GM12878 (cell line): ENCODE results near the gene MROH7. TPM values are rescaled to one million over a fixed set of nuclear protein-coding genes. Genes with fewer than 3 reads are reported as not detected.

Experiments used
- ATAC-seq: fragments of 200-7000 bp; cut with Tn5 transposase; 3 replicates; pipeline ENCODE4 v1.9.1; 2020; ENCODE audit warnings: mild to moderate bottlenecking, moderate library complexity
- BruUV-seq: library from RNA; stranded (reverse); fragments of 400-500 nt; replicated peaks from 2 replicates; lab custom pipeline; 2021; lab: Mats Ljungman, UMichigan
- CTCF ChIA-PET: fragments of 300-600 bp; sonication (Branson Sonifier 250); formaldehyde crosslinking; extraction: SDS; loops from one replicate; lab custom pipeline; 2021; ENCODE audit warnings: inconsistent platforms; lab: Yijun Ruan, JAX
- POLR2A ChIA-PET: fragments of 350-600 bp; formaldehyde crosslinking; extraction: SDS; loops from one replicate; lab custom pipeline; 2021; ENCODE audit warnings: inconsistent platforms; lab: Charles Lee
- RAD21 ChIA-PET: fragments of 300-600 bp; sonication (Branson Sonifier 250); formaldehyde crosslinking; loops from one replicate; lab custom pipeline; 2023; ENCODE audit warnings: antibody characterized with exemption; ENCODE audit not compliant: unreplicated experiment; lab: Charles Lee
- SMC1A ChIA-PET: fragments of 300-600 bp; sonication (Branson Sonifier 250); formaldehyde crosslinking; loops from one replicate; lab custom pipeline; 2023; ENCODE audit not compliant: unreplicated experiment, uncharacterized antibody; lab: Charles Lee
- DNase-seq: peaks from one replicate; pipeline ENCODE4 v3.0.0-alpha.2; 2011; ENCODE audit warnings: low read depth, low spot score
- FAIRE-seq: peaks from 3 replicates; lab custom pipeline; 2011; peaks lifted over from hg19 to GRCh38; lab: Jason Lieb, UNC
- H2AFZ ChIP-seq: 2 replicates; pipeline ENCODE4 v1.6.0; 2011; ENCODE audit warnings: low read depth, low read length, control low read depth; ENCODE audit not compliant: control insufficient read depth
- H3K27ac ChIP-seq: 2 replicates; pipeline ENCODE4 v1.5.1; 2011; ENCODE audit warnings: control low read depth; ENCODE audit not compliant: control insufficient read depth, insufficient read depth
- H3K27me3 ChIP-seq, 2 experiments: replicated peaks in 1 of 2; 2 replicates each; pipeline versions ENCODE4 v1.6.0 to v1.6.1; 2011; ENCODE audit warnings: low read length in 1 of 2; ENCODE audit not compliant: control insufficient read depth in 2 of 2, insufficient read depth in 2 of 2
- H3K36me3 ChIP-seq, 2 experiments: 2 replicates each; pipeline ENCODE4 v1.5.1; 2011; ENCODE audit warnings: low read length in 1 of 2; ENCODE audit not compliant: control insufficient read depth in 2 of 2, insufficient read depth in 2 of 2
- H3K4me1 ChIP-seq: 2 replicates; pipeline ENCODE4 v1.6.1; 2011; ENCODE audit warnings: mild to moderate bottlenecking, low read length, moderate library complexity, mixed read lengths; ENCODE audit not compliant: control insufficient read depth, insufficient read depth
- H3K4me2 ChIP-seq: 2 replicates; pipeline ENCODE4 v1.6.0; 2011; ENCODE audit warnings: control low read depth; ENCODE audit not compliant: control insufficient read depth, insufficient read depth
- H3K4me3 ChIP-seq: fragments of 200-600 bp; sonication (generic); 2 replicates; pipeline ENCODE4 v1.5.1; 2016
- H3K79me2 ChIP-seq: 2 replicates; pipeline ENCODE4 v1.6.0; 2011; ENCODE audit warnings: low read length; ENCODE audit not compliant: control insufficient read depth, insufficient read depth
- H3K9ac ChIP-seq: 2 replicates; pipeline ENCODE4 v1.8.0; 2011; ENCODE audit warnings: low read length, control low read depth, mixed read lengths; ENCODE audit not compliant: control insufficient read depth, insufficient read depth
- H3K9me3 ChIP-seq: replicated peaks from 3 replicates; pipeline ENCODE4 v1.5.1; 2011; ENCODE audit warnings: mild to moderate bottlenecking, low read length; ENCODE audit not compliant: control insufficient read depth, insufficient read depth
- H4K20me1 ChIP-seq: 2 replicates; pipeline ENCODE4 v1.6.0; 2011; ENCODE audit not compliant: control insufficient read depth, insufficient read depth
- ATF3 ChIP-seq: IDR thresholded peaks from 2 replicates; pipeline ENCODE4 v1.6.1; 2011; ENCODE audit warnings: low read depth, mild to moderate bottlenecking, low read length, moderate library complexity, borderline replicate concordance; ENCODE audit errors: extremely low read depth
- BCL11A ChIP-seq: IDR thresholded peaks from 2 replicates; pipeline ENCODE4 v1.6.1; 2011; ENCODE audit warnings: low read depth, low read length
- CREB1 ChIP-seq: IDR thresholded peaks from 2 replicates; pipeline ENCODE4 v1.6.1; 2012; ENCODE audit warnings: low read depth, mild to moderate bottlenecking, inconsistent platforms
- JUND ChIP-seq: IDR thresholded peaks from 2 replicates; pipeline ENCODE4 v1.6.1; 2012; ENCODE audit warnings: low read depth, mild to moderate bottlenecking, low read length, improper control_type of control experiment, moderate library complexity
- MTA2 ChIP-seq: fragments of 450-650 bp; IDR thresholded peaks from 2 replicates; pipeline ENCODE4 v1.6.1; 2016; ENCODE audit warnings: low read depth, mild to moderate bottlenecking, moderate library complexity
- PML ChIP-seq: IDR thresholded peaks from 2 replicates; pipeline ENCODE4 v1.6.1; 2012; ENCODE audit warnings: low read length, inconsistent platforms
- POLR2A ChIP-seq: IDR thresholded peaks from 2 replicates; pipeline ENCODE4 v1.6.1; 2011; ENCODE audit warnings: low read depth, mild to moderate bottlenecking, low read length
- RBBP5 ChIP-seq: fragments of 200-600 bp; sonication (generic); conservative IDR thresholded peaks from 2 replicates; pipeline ENCODE4 v1.6.1; 2016
- RELB ChIP-seq: fragments of 450-650 bp; IDR thresholded peaks from 2 replicates; pipeline ENCODE4 v1.6.1; 2017; ENCODE audit warnings: low read depth, mild to moderate bottlenecking, moderate library complexity
- YY1 ChIP-seq: IDR thresholded peaks from 2 replicates; pipeline ENCODE4 v1.6.1; 2011; ENCODE audit warnings: low read depth, mild to moderate bottlenecking, low read length
- ZBTB33 ChIP-seq: fragments of 450-650 bp; IDR thresholded peaks from 2 replicates; pipeline ENCODE4 v1.6.1; 2017; ENCODE audit warnings: mild to moderate bottlenecking
- ZNF217 ChIP-seq: fragments of 450-650 bp; IDR thresholded peaks from 2 replicates; pipeline ENCODE4 v1.6.1; 2017; ENCODE audit warnings: antibody characterized with exemption, mild to moderate bottlenecking
- ZNF274 ChIP-seq: IDR thresholded peaks from one replicate; pipeline ENCODE4 v1.8.0; 2011; ENCODE audit not compliant: insufficient read length, insufficient read depth
- WGBS: methylation state at CpG from one replicate; pipeline ENCODE4 v1.1.6; 2016; ENCODE audit warnings: low lambda C conversion rate; ENCODE audit not compliant: insufficient replicate concordance, insufficient coverage; ENCODE audit errors: missing lambda C conversion rate; 5-methylcytosine and 5-hydroxymethylcytosine counted together
- in situ Hi-C: fragments of 300-500 bp; cut with MboI; formaldehyde crosslinking; loops from 9 replicates; pipeline ENCODE4 v1.14.3; 2018; ENCODE audit warnings: mixed read lengths
- intact Hi-C: fragments of 100-400 bp; cut with micrococcal nuclease; formaldehyde crosslinking; loops from one replicate; pipeline ENCODE4 v1.14.2; 2022; ENCODE audit not compliant: unreplicated experiment
- polyA plus RNA-seq, 11 experiments: library from polyadenylated mRNA; depleted of rRNA in 4 of 11; unstranded in 6 of 11; stranded (reverse) in 5 of 11; fragments of >200 nt; fragmentation: Nextera tagmentation in 4 of 11; fragmentation: Illumina TruSeq in 1 of 11; extraction: Ambion mirVana in 4 of 11; extraction: Trizol in 1 of 11; gene quantifications; 1 replicate in 1 of 11; 2 replicates in 10 of 11; pipeline versions ENCODE4 v1.2.1 to v1.2.3, GENCODE V29; 2011 to 2016; ENCODE audit warnings: inconsistent platforms in 2 of 11, missing spikeins in 2 of 11, low read depth in 1 of 11
- total RNA-seq, 4 experiments: library from RNA; depleted of rRNA in 3 of 4; stranded (reverse); fragments of >200 nt in 3 of 4; fragmentation: Illumina TruSeq in 1 of 4; extraction: Trizol in 1 of 4; gene quantifications; 2 replicates each; pipeline versions ENCODE4 v1.2.1 to v1.2.3, GENCODE V29; 2013 to 2021

The MROH7 gene
- total and polyA plus RNA-seq, 10 of the 15 experiments (the other 5 are each of a cell fraction or from before 2014, with no cell fraction given), result 0.11 TPM; not detected in 9

GRCh38 chr1:54597455-54598030 lies 44.0 kb upstream of the MROH7 start:
- Histone ChIP-seq H3K4me2 (no peak overlapping the region), H2AFZ (no peak overlapping the region), H3K4me1 (no peaks in the 10 kb centered on the region), H3K4me3 (no peak overlapping the region), H3K27ac (no peak overlapping the region), H3K36me3 (no peaks in the 10 kb centered on the region), H3K27me3 (no peaks in the 10 kb centered on the region), H3K9me3 (no peaks in the 10 kb centered on the region), H3K9ac (no peak overlapping the region), H3K79me2 (no peaks in the 10 kb centered on the region), H4K20me1 (no peaks in the 10 kb centered on the region)
- CTCF ChIA-PET, result no interaction called here
- SMC1A ChIA-PET, result interaction anchor here (1.5 kb wide), 1 partner anchor 25 kb away, joined by 4 read pairs; no protein-coding TSS in a partner anchor
- in situ Hi-C loops, result no loop called here
- POLR2A ChIA-PET, result no interaction called here
- no TSS peak for BruUV-seq
- TF ChIP-seq YY1 (no peak), MTA2 (no peak), RBBP5 (no peak), ATF3 (no peak), BCL11A (no peak)
- no peak for DNase-seq
- ATAC-seq, result no peak
- intact Hi-C loops, result no loop called here
- RAD21 ChIA-PET, result no interaction called here
- FAIRE-seq, result no peak
- 31% methylated on average over 3 of the region's 3 CpGs for WGBS

- ChIA-PET SMC1A (interaction anchor here (0.6 kb wide), 1 partner anchor 14 kb away, joined by 3 read pairs; no protein-coding TSS in a partner anchor), POLR2A (no interaction called here), CTCF (no interaction called here), RAD21 (no interaction called here)
- Histone ChIP-seq H3K27me3 (no peaks in the 10 kb centered on the region), H3K4me2 (no peak overlapping the region), H4K20me1 (no peaks in the 10 kb centered on the region), H3K4me3 (no peak overlapping the region), H3K36me3 (no peaks in the 10 kb centered on the region), H3K4me1 (no peaks in the 10 kb centered on the region), H2AFZ (no peak overlapping the region), H3K79me2 (no peaks in the 10 kb centered on the region), H3K9ac (no peak overlapping the region), H3K27ac (no peak overlapping the region), H3K9me3 (no peaks in the 10 kb centered on the region)
- TF ChIP-seq ZNF217 (no peak), ZNF274 (no peak), CREB1 (no peak), RELB (no peak), JUND (no peak), POLR2A (no peak), ZBTB33 (no peak), PML (no peak)
- FAIRE-seq, result no peak
- no peak for ATAC-seq
- WGBS, result 62% methylated on average over 13 of the region's 13 CpGs
- in situ Hi-C loops (no loop called here), intact Hi-C loops (no loop called here)
- no peak for DNase-seq
- BruUV-seq, result no TSS peak
Observed at GRCh38 chr1:54599211-54599823, 42.3 kb upstream of the MROH7 start.
